GM12891 (cell line): Measurements from ENCODE around the gene LMNTD2.
"Not testable (repeated sequence)": the region's sequence is repeated elsewhere in the genome, so short reads cannot be mapped to it uniquely, and the experiment has no call there.

Source experiments
- DNase-seq: peaks from one replicate; pipeline ENCODE4 v3.0.0; 2011; ENCODE audit warnings: low spot score; ENCODE audit not compliant: insufficient read length
- FAIRE-seq: peaks from 2 replicates; lab custom pipeline; 2011; peaks lifted over from hg19 to GRCh38; lab: Jason Lieb, UNC
- PAX5 ChIP-seq: IDR thresholded peaks from 2 replicates; pipeline ENCODE4 v1.6.1; 2011; ENCODE audit warnings: low read length, moderate library complexity, mild to moderate bottlenecking; ENCODE audit not compliant: insufficient read depth, severe bottlenecking
- POLR2A ChIP-seq: IDR thresholded peaks from 2 replicates; pipeline ENCODE4 v1.6.1; 2011; ENCODE audit warnings: low read depth, low read length, control low read depth
- POLR2AphosphoS5 ChIP-seq: IDR thresholded peaks from 2 replicates; pipeline ENCODE4 v1.6.1; 2011; ENCODE audit warnings: low read depth, low read length, control low read depth
- POU2F2 ChIP-seq: IDR thresholded peaks from 2 replicates; pipeline ENCODE4 v1.6.1; 2011; ENCODE audit warnings: low read depth, mild to moderate bottlenecking, control low read depth, low read length, moderate library complexity
- SPI1 ChIP-seq: IDR thresholded peaks from 2 replicates; pipeline ENCODE4 v1.6.1; 2011; ENCODE audit warnings: low read depth, low read length, control low read depth
- TAF1 ChIP-seq: IDR thresholded peaks from 2 replicates; pipeline ENCODE4 v1.6.1; 2011; ENCODE audit warnings: low read depth, low read length, control low read depth

Gene LMNTD2

DNA sequence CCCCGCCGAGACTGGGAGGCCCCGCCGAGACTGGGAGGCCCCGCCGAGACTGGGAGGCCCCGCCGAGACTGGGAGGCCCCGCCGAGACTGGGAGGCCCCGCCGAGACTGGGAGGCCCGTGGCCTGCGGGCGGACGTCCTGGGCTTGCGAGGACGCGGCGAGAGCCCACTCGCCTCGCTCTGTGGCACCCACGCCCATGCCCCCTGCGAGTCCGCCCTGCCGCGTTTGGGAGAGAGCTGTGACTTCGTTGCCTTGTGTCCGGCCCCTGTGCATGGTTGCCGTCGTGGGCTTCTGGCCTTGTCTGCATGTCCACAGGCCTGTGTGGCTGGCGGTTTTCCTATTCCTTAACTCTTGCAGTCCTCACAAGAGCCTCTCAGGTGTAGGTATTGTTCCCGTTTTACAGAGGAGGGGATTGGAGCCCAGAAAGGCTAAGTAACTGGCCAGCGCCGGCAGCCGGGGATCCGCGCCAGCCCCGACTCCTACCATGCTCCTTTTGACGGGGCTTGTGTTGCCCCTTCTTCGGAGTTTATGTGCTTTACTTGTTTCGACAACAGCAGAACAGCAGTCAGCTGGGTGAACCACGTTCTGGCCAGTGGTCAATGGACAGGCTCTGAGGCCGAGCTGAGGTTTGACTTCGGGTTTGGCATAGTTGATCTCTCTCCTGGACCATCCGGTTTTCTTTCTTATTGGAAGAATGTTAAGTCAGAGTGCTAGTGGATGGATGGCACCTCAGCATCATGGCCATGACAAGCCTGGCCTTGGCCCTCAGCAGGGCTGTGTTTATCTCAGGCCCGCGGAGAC is 16.5 kb upstream of the LMNTD2 start:
- FAIRE-seq (peak; percentile 61), DNase-seq (no peak)
- TF ChIP-seq POLR2AphosphoS5 (no peak), POLR2A (no peak), POU2F2 (no peak), SPI1 (no peak), TAF1 (no peak), PAX5 (no peak)

DNA sequence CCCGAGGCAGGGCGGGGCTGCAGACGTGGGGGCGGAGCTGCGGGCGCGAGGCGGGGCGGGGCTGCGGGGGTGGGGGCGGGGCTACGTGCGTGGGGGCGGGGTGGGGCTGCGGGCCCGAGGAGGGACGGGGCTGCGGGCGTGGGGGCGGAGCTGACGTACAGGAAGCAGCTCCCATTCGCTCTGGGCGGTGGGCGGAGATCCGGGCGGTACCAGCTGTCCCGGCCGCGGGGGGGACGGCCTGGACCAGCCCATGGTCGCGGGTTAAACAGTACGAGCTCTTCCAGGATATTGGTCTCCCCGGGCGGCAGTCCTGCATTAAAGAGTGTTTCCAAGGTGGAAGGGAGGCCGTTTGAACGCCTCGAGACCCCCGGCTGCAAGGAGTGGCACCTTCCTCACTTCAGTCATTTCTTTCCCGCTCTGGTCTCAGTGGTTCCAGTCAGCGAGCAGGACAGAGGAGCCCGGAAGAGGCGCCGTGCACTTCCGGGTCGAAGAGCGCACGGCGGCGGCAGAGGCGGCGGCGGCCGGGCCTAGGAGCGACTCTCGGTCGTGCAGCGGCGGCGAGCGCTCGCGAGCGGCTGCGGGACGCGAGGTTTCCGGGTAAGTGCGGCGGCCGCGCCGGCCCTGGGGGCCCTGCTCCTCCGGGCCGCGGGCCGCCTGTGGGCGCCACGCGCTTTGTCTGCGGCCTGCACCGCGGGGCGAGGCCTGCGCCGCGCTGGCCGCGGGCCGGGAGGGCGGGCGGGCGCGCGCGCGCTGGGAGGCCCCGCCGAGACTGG is 15.6 kb upstream of the LMNTD2 start, which contains the start of gene PHRF1:
Gene PHRF1, plus strand, starts transcription at position 475 of the 773 bp plus-strand sequence. CDS start 5,043 bp downstream, outside the sequence.
- FAIRE-seq: peak; percentile 98
- TF ChIP-seq SPI1 (no peak), PAX5 (peak; percentile 85), TAF1 (peak; percentile 94), POLR2AphosphoS5 (peak; percentile 72), POLR2A (peak; percentile 83), POU2F2 (no peak)

DNA sequence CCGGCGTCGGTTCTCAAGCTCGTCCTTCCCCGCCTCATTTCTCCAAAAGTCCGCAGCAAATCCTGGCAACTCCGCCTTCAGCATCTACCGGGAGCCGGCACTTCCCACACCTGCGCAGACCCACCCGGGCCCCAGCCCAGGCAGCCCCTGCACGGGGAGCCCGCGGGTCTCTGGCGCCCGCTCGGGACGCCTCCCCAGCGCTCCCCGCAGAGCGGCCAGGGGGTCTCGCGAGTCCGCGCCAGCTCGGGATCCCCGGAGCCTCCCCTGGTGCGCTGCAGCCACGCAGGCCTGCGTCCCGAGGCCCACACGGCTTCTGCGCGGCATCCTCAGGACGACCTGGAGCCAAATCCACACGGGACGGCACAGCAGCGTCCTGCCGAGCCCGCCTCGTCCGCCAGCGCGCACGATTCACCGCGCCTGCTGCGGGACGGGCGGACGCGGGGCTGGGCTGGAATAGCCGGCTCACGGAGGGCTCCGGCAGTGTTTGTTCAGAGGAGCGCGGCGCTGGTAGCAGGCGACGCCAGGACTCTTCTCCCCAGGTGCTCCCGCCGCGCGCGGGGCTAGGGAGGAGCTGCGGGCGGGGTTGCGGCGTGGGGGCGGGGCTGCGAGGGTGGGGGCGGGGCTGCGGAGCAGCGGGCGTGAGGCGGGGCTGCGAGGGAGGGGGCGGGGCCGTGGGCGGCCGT is 14.9 kb upstream of the LMNTD2 start:
- DNase-seq (no peak), FAIRE-seq (no peak)
- TF ChIP-seq POLR2A (no peak), SPI1 (no peak), POLR2AphosphoS5 (no peak), TAF1 (no peak), PAX5 (no peak)

More for the DNA sequence above, 15.6 kb upstream of the LMNTD2 start, which contains the start of gene PHRF1:
- peak; percentile 99 for DNase-seq

DNA sequence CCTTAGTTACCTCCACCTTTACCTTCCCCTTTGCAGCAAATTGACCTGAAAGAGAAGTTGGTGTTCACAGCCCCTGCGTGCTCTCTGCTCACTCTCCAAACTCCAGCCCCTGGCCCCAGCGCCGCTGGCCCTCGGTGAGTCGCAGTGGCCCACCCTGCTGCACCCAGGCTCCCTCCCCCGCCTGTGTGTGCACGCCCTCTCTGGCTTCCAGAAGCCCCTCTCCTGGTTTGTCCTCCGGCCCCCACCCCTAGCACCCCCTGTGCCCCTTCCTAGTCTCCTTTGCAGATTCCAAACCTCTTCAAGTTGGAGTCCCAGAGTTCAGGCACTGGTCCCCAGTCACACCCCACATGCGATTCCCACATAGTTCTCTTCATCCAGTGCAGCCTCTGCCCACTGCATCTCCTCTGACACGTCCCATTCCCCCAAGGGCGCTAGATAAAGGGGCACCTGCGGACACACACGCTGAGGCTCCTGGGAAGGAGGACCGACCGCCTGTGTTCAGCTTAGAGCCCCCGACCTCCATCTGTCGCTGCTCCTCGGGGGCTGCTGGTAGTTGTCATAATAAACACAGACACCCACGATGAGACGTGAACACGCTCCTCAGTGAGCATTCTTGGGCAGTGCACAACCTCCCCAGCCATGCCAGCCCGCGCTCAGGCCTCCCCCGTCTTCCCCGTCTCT is 14.2 kb upstream of the LMNTD2 start:
- no peak for TF ChIP-seq POLR2A
- TF ChIP-seq TAF1: no peak
- no peak for TF ChIP-seq PAX5
- TF ChIP-seq POLR2AphosphoS5: no peak
- TF ChIP-seq POU2F2: no peak
- no peak for TF ChIP-seq SPI1
- DNase-seq (no peak), FAIRE-seq (peak; percentile 9)

DNA sequence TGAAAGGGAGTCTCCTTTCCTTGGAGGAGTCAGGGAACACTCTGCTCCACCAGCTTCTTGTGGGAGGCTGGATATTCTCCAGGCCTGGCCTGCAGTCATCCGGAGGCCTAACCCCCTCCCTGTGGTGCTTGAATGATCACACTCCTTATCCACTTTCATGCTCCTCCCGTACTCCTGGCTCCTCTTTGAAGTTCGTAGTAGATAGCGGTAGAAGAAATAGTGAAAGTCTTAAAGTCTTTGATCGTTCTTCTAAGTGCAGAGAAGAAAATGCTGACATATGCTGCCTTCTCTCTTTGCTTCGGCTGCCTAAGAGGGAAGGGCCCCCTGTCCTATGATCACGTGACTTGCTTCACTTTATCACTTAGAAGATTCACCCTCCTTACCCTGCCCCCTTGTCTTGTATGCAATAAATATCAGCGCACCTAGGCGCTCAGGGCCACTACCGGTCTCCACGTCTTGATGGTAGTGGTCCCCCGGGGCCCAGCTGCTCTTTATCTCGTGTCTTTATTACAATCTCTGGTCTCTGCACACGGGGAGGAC is 13.6 kb upstream of the LMNTD2 start:
- DNase-seq, FAIRE-seq: not testable (repeated sequence)

DNA sequence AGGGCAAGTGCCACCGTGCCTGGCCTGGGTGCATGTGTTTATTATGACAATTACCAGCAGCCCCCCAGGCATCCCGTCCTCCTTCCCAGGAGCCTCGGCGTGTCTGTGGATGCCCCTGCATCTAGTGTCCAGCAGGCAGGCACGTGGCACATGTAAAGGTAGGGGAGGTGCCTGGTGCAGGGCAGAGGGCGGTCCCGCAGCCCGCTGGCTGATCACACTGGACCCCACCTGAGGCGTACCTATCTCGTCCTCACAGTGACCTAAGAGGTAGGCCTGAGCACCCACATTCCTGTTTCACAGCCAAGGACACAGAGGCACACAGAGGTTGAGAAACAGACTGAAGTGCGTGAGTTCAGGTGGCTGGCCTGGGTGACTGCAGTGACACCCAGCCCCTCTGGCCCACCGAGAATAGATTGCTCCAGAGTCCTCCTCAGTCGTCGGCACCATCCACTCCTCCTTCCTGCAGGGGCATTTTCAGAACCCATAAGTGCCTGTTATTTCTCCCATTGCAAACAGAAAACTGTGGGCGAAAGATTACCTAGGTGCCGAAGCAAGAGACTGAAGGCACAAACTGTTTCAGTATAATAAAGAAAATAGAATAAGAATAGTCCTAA is 12.7 kb upstream of the LMNTD2 start:
- DNase-seq: no peak
- no peak for FAIRE-seq
- TF ChIP-seq POU2F2: no peak
- TF ChIP-seq POLR2AphosphoS5: no peak
- TF ChIP-seq PAX5: no peak
- TF ChIP-seq TAF1: no peak
- no peak for TF ChIP-seq SPI1
- no peak for TF ChIP-seq POLR2A

DNA sequence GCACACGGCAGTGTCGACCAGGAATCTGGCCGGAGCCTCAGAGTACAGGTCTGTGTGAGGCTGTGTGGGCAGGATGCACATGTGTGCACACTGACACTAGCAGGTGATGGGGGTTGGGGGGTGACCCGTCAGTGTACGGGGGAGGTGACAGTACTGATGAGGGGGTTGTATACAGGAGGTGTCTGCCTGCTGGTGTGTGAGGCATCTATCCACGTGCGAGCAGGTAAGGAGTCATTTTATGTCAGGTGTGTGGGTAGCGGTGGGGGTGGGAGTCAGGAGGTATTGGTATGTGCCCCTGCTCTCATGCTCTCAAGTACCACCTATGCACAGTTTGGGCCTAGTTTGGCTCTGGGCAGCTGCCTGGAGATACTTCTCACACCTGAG is 11.3 kb upstream of the LMNTD2 start:
- TF ChIP-seq POU2F2 (no peak), PAX5 (no peak), TAF1 (no peak), POLR2AphosphoS5 (no peak), POLR2A (no peak), SPI1 (no peak)
- no peak for FAIRE-seq
- DNase-seq: no peak

DNA sequence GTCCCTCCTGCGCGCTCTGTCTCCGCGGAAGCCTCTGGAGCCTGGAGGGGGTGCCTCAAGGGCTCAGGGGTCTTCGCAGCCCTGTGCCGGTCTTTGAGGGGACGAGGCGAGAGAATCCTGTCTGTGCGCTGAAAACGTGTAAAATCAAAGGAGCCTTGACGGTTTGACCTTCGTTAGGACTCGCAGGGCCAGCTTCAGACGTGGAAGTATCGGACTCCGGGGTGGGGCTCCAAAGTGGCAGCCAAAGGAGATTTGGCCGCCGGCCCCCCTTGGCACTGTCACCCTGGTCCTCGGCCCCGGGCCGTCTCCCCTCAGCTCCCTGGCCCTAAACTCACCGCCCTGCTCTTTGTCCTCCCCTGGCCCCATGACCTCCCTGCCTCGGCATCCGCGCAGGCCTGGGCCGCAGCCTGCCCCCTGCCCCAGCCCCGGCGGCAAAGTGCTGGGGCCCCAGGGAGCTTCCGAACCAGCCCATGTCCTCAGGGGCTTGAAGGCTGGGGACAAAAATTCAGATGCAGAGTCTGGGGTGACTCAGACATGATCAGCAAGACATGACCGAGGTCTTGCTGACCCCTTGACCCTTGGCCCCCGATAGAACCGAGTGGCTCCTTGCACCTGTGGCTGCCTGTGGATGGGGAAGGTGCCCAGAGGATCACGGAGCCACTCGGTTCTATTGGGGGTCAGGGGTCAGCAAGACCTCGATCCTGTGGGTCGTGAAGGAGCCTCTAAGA is 8.8 kb upstream of the LMNTD2 start:
- TF ChIP-seq TAF1 (no peak), POLR2AphosphoS5 (no peak), POU2F2 (no peak), SPI1 (no peak), PAX5 (no peak), POLR2A (no peak)
- no peak for DNase-seq
- FAIRE-seq: peak; percentile 26
